ENCODE data around the gene CSF2.

GRCh38 chr5:132074772-132075718 is 1.5 kb downstream of the CSF2 start:
- TF ChIP-seq CTCF (IDR thresholded peaks at IDR 0.05) (no peak), POLR2AphosphoS5 (IDR thresholded peaks at IDR 0.05; ENCODE audit: low read depth, low read length) (no peak), EP300 (IDR thresholded peaks at IDR 0.05; ENCODE audit: borderline replicate concordance in 1 of 2, low read depth in 1 of 2, low read length in 1 of 2) (no peak)
